Measurements from ENCODE around the gene SLC47A2.
A peak's percentile ranks its signal among the peaks of the same experiment; 100 is the strongest.
"Not testable (repeated sequence)": the region's sequence is repeated elsewhere in the genome, so short reads cannot be mapped to it uniquely, and the experiment has no call there.

Gene SLC47A2, protein sequence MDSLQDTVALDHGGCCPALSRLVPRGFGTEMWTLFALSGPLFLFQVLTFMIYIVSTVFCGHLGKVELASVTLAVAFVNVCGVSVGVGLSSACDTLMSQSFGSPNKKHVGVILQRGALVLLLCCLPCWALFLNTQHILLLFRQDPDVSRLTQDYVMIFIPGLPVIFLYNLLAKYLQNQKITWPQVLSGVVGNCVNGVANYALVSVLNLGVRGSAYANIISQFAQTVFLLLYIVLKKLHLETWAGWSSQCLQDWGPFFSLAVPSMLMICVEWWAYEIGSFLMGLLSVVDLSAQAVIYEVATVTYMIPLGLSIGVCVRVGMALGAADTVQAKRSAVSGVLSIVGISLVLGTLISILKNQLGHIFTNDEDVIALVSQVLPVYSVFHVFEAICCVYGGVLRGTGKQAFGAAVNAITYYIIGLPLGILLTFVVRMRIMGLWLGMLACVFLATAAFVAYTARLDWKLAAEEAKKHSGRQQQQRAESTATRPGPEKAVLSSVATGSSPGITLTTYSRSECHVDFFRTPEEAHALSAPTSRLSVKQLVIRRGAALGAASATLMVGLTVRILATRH

DNA sequence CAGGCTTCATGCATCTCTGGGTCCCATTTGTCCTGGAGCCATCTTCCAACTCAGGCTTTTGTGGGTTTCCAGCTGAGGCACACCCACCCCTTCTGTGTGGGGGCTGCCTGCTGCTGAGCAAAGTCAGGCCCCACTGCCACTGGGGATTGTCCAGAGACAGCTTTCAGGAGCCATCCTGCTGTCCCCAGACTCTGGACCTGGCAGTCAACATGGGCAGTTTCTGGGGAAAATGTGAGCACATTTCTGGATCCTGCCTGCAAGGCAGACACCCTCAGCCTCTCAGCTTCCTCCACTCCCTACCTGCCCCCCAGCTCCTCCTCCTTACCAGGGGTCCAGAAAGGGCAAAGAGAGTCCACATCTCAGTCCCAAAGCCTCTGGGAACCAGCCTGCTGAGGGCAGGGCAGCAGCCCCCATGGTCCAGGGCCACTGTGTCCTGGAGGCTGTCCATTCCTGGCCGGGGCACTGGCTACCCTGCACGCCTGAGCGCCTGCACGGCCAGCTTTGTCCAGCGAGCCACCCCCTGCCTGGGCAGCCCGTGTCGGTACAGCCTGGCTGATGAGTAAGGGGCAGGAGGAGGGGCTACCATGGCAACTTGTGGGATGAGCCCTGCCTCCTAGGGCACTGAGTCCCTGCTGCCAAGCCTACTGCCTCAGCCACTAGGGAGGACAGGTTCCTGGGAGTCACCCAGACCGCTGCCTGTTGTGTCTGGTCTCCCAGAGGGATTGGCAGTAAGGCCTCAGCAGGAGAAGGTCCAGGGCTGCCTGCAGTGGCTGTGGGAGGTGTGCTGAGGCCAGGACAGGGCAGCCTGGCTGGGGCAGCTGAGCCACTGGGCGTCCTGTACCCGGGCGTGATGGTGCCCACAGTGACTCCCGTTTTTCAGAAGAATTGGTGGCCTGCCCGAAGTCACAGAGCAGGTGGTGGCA lies at the start of gene SLC47A2:
Gene SLC47A2 (minus strand): TSS at position 477 of the 923 bp plus-strand sequence. CDS start 29 bp downstream, at position 448.
- DNase-seq (ENCODE audit: low read depth, low spot score): no peak

DNA sequence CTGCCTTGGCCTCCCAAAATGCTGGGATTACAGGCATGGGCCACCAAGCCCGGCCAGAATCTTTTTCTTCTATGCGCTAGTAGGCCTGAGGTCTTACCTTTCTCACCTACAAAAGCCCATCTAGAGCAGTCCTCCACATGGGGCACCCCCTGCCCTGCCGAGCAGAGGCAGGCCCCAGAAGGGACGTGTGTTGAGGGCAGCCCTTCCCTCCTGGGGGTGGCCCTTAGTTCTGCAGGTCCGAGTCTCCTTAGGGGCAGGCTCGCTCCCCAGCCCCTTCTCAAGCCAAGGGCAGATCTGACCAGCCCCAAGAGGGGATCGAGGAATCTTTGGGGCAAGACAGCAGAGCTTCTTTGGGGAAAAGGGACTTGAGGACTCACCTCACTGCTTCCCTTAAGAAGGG lies 49.6 kb upstream of the SLC47A2 start:
- DNase-seq (ENCODE audit: low read depth, low spot score): no peak

DNA sequence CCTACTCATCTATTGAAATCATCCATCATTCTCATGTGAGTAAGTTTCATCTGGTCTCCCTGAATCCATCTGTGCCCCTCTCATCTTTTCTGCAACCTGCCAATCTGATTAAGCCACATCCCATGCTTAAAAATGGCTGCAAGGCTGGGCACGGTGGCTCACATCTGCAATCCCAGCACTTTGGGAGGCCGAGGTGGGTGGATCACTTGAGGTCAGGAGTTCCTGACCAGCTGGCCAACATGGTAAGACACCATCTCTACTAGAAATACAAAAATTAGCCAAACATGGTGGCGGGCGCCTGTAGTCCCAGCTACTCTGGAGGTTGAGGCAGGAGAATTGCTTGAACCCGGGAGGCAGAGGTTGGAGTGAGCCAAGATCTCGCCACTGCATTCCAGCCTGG lies 47.6 kb upstream of the SLC47A2 start:
- DNase-seq (ENCODE audit: low read depth, low spot score): not testable (repeated sequence)

DNA sequence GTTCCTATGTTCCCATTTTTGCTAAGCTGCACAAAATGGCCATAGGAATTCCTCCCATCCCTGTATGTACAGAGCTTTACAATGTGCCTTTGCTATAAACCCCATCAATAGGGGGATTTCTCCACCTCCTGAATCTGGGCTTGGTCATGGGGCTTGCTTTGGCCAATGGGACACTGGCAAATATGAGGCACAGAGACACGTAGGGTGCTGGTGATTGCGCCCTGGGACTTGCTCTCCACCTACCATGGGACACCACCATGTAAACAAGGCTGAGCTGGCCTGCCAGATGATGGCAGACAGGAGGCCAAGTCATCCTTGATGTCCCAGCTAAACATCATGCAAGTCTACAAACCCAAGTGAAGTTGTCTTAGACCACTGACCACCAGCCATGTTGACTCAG lies 47.0 kb upstream of the SLC47A2 start:
- no peak for DNase-seq (ENCODE audit: low read depth, low spot score)

DNA sequence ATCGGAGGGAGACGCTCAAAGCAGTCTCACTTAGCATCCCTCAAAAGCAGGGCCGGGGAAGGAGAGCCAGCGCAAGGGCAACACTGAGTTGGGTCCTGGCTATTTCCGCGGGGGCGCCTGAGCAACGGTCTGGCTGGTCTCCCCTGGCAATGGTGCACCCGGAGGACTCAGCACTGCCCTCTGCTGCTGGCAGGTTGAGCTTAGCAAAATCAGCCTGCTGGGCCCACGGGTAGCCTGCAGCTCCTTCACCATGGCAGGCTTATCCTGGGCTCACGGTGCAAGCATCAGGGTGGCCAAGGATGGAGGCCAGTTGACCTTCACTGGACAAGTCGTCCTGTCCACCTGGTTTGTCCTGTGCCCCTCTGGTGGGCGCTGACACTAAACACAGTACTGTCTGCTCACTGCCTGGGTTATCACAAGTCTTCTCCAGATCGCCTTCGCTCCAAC lies 46.2 kb upstream of the SLC47A2 start:
- no peak for DNase-seq (ENCODE audit: low read depth, low spot score)

DNA sequence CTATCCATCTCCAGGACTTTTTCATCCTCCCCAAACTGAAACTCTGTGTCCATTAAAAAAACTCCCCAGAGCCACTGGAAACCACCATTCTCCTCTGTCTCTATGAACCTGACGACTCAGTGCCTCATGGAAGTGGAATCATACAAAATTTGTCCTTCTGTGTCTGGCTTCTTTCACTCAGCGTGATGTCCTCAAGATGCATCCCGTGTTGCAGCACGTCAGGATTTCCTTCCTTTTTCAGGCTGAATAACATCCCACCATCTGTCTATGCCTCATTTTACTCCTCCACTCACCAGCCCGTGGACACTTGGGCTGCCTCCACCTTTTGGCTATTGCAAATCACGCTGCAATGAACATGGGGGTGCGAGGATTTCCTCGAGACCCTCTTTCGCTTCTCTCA lies 44.4 kb upstream of the SLC47A2 start:
- DNase-seq (ENCODE audit: low read depth, low spot score): no peak

DNA sequence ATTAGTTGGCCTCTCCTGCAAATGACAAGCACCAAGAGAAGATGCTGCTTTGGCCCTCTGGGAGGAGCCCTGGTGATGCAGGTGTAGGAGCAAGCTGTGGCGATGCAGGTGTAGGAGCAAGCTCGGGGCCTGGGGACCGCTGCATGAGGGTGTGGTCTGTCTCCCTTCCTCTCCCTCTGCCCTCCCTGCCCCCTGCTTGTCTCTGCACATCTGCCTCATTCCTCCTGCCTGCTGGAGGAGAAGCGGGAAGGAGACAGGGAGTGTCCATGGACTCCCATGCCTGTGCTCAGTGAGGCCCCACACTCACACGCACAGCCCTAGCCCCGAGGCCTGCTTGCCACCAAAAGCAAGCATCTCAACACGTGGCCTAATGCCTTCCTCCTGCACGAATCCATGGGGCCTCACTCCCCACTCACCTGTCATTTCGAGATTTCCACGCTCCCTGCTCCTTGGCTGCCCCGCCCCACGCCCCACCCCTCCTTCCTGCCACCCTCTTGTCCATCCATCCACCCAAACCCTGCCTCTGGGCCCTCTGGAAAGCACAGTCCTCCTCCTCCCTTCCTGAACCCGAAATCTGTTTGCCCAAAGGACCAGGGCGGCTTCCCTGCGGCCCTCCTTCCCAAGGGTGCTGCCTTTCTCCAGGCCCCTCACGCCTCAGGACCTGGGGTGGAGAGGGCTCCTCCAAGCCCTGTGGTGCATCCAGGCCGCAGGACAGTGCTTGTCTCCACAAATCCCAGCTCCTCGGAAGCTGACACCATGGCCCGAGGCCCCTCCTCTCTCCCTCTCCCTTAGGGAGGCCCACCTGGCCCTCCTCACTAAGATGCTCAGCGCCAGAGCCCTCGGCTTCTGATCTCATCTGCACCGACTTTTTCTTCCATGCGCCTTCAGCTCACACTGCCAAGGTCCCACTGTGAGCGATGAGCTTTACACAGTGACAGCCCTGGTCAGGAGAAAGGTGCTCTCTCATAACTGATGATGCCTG lies 43.5 kb upstream of the SLC47A2 start:
- DNase-seq (ENCODE audit: low read depth, low spot score): no peak

DNA sequence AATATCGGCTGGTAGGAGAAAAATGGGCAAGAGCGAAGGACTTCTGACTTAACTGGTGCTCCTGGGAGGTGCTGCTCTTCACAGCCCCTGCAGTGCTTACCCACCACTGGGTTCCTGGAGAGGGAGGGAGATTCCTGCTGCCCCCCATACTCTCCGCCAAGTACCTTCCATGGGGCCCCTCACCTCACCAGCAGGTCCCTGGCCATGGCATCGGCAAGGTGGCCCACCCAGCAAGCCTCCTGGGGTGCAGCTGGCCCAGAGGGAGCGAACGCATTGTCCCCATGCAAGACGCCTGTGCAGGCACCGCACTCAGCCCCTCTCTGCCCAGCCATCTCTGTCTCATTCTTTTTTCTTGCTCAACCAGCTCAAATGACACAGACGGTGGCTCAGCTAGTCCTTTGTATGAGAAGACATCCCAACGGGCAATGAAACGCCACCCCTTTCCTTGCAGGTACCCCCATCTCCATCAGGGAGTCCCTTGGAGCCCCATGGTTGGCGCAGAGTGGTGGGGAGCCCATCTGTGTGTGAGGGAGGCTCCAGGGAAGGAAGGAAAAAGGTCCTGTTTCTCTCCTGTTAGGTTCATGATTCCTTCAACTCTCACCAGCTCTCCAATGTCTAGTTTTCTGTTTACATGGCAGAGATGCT lies 41.3 kb upstream of the SLC47A2 start:
- DNase-seq (ENCODE audit: low read depth, low spot score): no peak

DNA sequence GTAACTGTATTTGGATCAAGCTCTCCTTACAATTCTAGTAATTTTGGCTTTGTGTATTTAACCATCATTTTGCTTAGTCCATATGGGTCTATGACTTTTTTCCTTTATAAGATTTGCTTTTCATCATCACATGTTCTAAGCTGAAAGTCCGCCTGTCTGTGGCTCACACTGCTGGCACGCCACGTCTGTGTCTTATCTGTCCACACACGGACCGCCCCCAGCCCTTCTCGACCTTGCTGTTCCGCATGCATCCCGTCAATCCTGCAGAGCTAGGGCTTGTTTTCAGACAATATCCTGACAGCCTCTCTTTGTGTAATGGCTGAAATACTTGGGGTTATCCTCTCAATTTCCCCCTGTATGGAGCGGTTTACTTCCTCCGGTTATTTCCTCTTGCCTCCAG lies 40.2 kb upstream of the SLC47A2 start:
- no peak for DNase-seq (ENCODE audit: low read depth, low spot score)

DNA sequence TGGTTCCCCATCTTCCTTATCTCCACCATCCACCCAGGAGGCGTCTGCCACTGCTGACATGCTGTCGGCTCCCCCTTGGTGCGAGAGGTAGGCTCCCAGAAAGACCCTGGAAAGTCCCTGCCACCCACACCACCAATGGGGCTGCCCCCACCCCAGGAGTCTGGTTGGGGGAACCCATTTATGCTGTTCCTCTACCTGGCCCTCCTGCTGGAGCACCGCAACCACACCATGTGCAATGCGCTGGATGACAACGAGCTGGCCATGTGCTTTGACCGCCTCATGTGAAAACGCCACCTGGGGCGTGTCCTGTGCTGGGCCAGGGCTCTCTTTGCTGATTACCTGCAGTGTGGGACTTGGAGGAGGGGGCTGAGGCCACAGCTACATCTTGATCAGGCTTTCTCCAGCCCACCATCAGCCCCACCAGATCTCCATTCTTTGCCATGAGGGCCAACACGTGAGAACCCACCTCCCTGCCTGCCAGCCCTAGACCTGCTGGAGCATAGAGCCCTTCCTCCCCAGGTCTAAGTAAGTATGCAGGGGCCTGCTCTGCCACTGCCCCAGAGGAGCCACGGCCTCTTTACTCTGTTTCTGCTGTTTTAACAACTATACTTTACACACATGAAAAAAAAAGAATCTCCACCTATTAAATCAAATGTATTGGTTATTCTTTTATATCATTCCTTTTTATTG lies 39.6 kb upstream of the SLC47A2 start:
- DNase-seq (ENCODE audit: low read depth, low spot score): no peak

DNA sequence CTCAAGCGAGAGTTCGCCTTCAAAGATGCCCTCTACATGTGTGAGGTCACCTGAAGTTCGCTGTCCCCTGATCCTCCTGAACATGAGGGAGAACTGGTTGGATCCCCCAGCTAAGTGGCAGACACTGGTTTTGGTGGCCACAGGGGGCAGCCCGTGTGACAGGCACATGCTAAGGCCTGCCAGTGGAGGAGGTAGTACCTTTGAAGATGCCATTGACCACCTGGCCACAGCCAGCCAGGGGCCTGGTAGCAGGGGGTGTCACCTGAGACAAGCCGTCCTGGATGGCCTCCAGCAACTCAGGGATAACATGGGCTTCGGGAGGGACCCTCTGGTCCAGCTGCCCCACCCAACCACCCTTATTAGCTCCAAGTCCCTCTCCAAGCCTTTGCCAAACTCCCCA lies 39.0 kb upstream of the SLC47A2 start:
- no peak for DNase-seq (ENCODE audit: low read depth, low spot score)

DNA sequence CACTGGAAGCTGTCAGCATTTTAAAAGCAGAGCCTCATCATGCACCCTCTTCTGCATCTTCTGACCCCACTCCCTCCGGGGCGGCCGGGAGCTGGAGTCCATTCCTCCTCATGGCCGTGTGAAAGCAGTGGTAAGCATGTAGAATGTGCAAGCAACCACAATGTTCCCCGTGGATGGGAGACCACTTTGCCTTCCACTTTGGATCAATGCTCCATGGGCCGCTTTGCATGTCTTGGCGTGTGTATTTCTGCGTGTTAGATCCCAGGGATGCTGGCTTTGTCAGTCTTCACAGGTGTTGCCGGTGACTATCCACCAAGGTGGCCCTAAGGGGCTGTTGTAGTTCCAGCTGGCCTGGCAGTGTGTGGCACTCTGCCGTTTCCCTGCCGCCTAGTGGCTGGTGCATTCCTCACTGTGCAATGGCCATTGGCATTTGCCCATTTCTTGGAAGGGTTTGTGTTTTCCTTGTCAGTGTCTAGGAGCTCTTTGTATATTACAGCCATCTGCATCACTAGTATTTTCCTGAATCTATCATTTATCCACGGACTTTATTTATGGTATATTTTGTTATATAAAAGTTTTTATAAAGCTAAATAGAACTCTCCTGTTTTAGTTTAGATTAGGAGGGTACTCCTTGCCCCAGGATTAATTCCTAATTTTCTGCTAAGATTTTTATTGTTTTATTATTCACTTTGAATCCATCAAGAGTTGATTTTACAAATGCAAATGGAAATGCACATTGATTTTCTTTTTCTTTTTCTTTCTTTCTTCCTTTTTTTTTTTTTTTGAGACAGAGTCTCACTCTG lies 37.5 kb upstream of the SLC47A2 start:
- DNase-seq (ENCODE audit: low read depth, low spot score): no peak

DNA sequence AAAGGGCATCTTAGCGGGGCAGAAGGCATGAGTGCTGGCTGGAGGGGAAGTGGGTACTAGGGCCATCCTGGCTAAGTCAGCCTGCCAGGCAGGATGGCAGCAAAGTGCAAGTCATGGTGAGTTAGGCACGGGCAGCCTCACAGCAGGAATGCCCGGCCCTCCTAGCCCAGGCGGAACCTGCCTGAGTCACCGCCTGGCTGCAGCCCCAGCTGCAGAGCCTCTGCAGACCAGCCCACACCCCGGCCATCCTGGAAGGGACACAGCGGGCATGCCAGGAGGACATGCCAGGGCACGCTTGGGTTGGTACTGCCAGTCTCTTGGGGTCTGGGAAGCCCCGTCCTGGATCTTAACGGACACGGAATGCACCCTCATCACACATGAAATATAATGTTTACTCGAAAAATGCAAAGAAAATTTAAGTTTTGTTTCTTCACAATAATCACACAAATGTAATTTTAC lies 36.7 kb upstream of the SLC47A2 start:
- peak; percentile 58 for DNase-seq (ENCODE audit: low read depth, low spot score)

DNA sequence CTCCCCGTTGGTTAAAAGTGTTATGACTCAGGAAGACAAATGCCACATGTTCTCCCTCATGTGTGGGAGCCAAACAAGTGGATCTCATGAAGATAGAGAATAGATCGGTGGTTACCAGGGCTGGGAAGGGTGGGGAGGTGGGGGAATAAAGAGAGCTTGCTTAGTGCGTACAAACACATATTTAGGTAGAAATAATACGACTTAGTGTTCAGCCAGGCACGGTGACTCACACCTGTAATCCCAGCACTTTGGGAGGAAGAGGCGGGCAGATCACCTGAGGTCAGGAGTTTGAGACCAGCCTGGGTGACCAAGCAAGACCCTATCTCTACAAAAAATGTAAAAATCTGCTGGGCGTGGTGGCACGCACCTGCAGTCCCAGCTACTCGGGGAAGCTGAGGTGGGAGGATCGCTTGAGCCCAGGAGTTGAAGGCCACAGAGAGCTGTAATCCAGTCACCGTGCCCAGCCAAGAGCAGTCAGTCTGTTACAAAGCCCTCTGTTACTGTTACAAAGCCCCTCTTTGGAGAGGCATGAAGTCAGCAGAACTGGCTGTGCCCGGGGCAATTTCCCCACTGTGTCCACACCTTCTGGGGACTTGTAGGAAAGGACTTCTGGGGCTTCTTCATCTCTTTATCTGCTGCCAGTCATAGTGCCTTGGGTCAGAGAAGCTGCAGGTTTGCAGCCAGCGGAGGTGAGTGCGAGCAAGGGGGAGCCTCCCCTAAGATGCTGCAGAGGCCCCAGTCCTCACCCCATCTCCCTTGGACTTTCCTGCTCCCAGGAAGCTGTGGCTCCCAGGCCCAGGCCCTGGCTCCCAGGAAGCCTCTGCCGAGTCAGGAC lies 36.0 kb upstream of the SLC47A2 start:
- DNase-seq (ENCODE audit: low read depth, low spot score): no peak

DNA sequence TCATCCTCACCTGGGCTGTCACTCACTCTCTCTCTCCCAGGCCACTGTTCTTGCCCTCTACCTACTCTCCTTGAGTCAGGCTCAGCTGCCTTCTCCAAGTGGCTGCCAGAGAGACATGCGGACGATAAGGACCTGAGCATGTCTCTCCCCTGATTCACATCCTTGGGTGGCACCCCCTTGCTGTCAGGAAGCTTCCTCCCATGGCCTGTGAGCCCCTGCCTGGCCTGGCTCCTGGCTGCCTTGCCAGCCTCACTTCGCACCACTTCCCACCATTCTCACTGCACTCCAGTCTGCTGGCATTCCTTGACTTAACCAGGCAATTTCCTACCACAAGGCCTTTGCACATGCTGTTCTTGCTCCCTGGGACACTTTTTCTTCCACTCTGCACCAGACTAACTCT lies 34.5 kb upstream of the SLC47A2 start:
- no peak for DNase-seq (ENCODE audit: low read depth, low spot score)

DNA sequence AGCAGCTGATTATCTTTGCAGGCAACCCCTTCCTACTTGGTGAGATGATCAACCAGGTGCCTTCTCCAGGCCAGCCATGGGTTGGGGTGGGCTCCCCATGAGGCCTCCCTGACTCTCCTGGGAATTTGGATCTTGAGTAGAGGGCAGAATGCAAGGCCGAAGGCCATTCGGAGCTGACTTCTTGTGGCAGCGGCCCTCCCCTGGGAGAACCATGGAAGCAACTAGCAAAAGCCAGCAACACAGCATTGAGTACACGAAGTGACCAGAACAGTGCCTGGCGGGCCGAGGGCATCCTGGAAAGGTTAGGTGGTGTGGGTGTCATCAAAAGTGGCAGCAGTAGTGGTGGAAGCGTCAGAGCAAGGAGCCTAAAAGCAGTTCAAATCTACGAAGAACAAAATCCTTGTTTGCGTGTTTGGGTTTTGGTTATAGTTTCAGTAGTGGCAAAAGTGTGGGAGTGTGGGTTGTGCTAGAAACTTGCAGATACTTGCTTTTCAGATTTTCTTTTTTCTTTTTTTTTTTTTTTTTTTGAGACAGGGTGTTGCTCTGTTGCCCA lies 33.7 kb upstream of the SLC47A2 start:
- no peak for DNase-seq (ENCODE audit: low read depth, low spot score)

DNA sequence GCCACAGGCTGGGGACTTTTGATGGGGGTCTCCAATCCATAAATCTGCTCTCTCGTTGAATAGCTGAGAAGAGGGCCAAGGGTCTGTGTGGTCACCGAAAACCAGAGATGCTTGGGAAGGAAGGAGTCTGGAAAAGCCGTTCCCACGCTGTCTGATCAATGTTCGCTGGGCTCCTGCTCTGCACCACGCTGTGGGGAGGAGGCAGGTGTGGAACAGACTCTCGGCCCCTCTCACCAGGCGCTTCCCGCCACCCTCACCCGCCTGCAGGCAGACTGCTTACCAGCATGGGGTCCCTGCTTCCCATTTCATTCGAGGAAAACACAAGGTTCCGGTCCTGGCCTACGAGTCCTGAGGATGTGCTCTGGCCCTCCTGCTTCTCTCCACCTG lies 32.4 kb upstream of the SLC47A2 start:
- DNase-seq (ENCODE audit: low read depth, low spot score): no peak
